Nephron (organoid): ENCODE results near the gene ATP5PO.
"Not testable (repeated sequence)": the region's sequence is repeated elsewhere in the genome, so short reads cannot be mapped to it uniquely, and the experiment has no call there.

Experiments used
- H3K27ac Mint-ChIP-seq, 3 experiments: 2 replicates each; pipeline ENCODE4 v1.8.0; 2020; ENCODE audit warnings: mixed read lengths in 3 of 3, mild to moderate bottlenecking in 2 of 3, moderate library complexity in 1 of 3
- H3K27me3 Mint-ChIP-seq: 2 replicates; pipeline ENCODE4 v1.8.0; 2021; ENCODE audit warnings: low read depth, mild to moderate bottlenecking, moderate library complexity, mixed read lengths
- H3K36me3 Mint-ChIP-seq: 2 replicates; pipeline ENCODE4 v1.8.0; 2020; ENCODE audit warnings: low read depth, mixed read lengths
- H3K4me1 Mint-ChIP-seq: 2 replicates; pipeline ENCODE4 v1.8.0; 2020; ENCODE audit warnings: mixed read lengths
- H3K4me3 Mint-ChIP-seq, 3 experiments: 2 replicates each; pipeline ENCODE4 v1.8.0; 2020; ENCODE audit warnings: mild to moderate bottlenecking in 3 of 3, mixed read lengths in 3 of 3, moderate library complexity in 2 of 3
- H3K9me3 Mint-ChIP-seq: 2 replicates; pipeline ENCODE4 v1.8.0; 2020; ENCODE audit warnings: mixed read lengths
- CTCF ChIP-seq, 3 experiments: fragments of 200-600 bp; sonication (generic); IDR thresholded peaks; one replicate each; pipeline ENCODE4 v1.5.0; 2021; ENCODE audit warnings: antibody characterized with exemption in 3 of 3; ENCODE audit not compliant: unreplicated experiment in 3 of 3

Gene ATP5PO

GRCh38 chr21:33937931-33938339 lies 22.3 kb upstream of the ATP5PO start:
- H3K36me3 Mint-ChIP-seq = peaks cover 14% of the 10 kb centered on the region
- no peak overlapping the region for H3K27ac Mint-ChIP-seq
- no peak for TF ChIP-seq CTCF (IDR thresholded peaks at IDR 0.05; ENCODE audit: unreplicated experiment in 3 of 3)
- no peak overlapping the region for H3K4me3 Mint-ChIP-seq
- no peaks in the 10 kb centered on the region for H3K27me3 Mint-ChIP-seq
- H3K4me1 Mint-ChIP-seq = peaks cover 3% of the 10 kb centered on the region
- H3K9me3 Mint-ChIP-seq = no peaks in the 10 kb centered on the region

GRCh38 chr21:33937146-33937545 lies 21.5 kb upstream of the ATP5PO start:
- H3K4me3 Mint-ChIP-seq = no peak overlapping the region
- peak overlapping the region in 1 of 3 experiments; percentile 70 for H3K27ac Mint-ChIP-seq
- H3K27me3 Mint-ChIP-seq = no peaks in the 10 kb centered on the region
- peaks cover under 1% of the 10 kb centered on the region for H3K9me3 Mint-ChIP-seq
- peaks cover 11% of the 10 kb centered on the region for H3K4me1 Mint-ChIP-seq
- H3K36me3 Mint-ChIP-seq = peaks cover 19% of the 10 kb centered on the region
- no peak for TF ChIP-seq CTCF (IDR thresholded peaks at IDR 0.05; ENCODE audit: unreplicated experiment in 3 of 3)

- Mint-ChIP-seq H3K9me3 (peaks cover 5% of the 10 kb centered on the region), H3K36me3 (peaks cover 24% of the 10 kb centered on the region), H3K27ac (peak overlapping the region in 1 of 3 experiments; percentile 70), H3K27me3 (no peaks in the 10 kb centered on the region), H3K4me3 (no peak overlapping the region), H3K4me1 (peaks cover 18% of the 10 kb centered on the region)
- TF ChIP-seq CTCF (IDR thresholded peaks at IDR 0.05; ENCODE audit: unreplicated experiment in 3 of 3) = no peak
Measured at GRCh38 chr21:33936301-33937038, 20.9 kb upstream of the ATP5PO start.

GRCh38 chr21:33932731-33933130 lies 17.1 kb upstream of the ATP5PO start:
- H3K27ac Mint-ChIP-seq = peak overlapping the region; percentile 99
- H3K27me3 Mint-ChIP-seq = no peaks in the 10 kb centered on the region

GRCh38 chr21:33931799-33932390 lies 16.3 kb upstream of the ATP5PO start:
- TF ChIP-seq CTCF (IDR thresholded peaks at IDR 0.05; ENCODE audit: unreplicated experiment in 3 of 3) = no peak
- peak overlapping the region; percentile 95 to 99 (median 97) for H3K4me3 Mint-ChIP-seq
- H3K36me3 Mint-ChIP-seq = peaks cover 11% of the 10 kb centered on the region
- no peaks in the 10 kb centered on the region for H3K27me3 Mint-ChIP-seq
- peaks cover 19% of the 10 kb centered on the region for H3K4me1 Mint-ChIP-seq
- H3K9me3 Mint-ChIP-seq = peaks cover 7% of the 10 kb centered on the region
- peak overlapping the region; percentile 99 for H3K27ac Mint-ChIP-seq

More at GRCh38 chr21:33932731-33933130, 17.1 kb upstream of the ATP5PO start:
- H3K4me3 Mint-ChIP-seq = peak overlapping the region; percentile 95 to 99 (median 97)
- no peak for TF ChIP-seq CTCF (IDR thresholded peaks at IDR 0.05; ENCODE audit: unreplicated experiment in 3 of 3)
- peaks cover 19% of the 10 kb centered on the region for H3K4me1 Mint-ChIP-seq
- peaks cover 11% of the 10 kb centered on the region for H3K36me3 Mint-ChIP-seq
- peaks cover 7% of the 10 kb centered on the region for H3K9me3 Mint-ChIP-seq

- H3K36me3 Mint-ChIP-seq = peaks cover 11% of the 10 kb centered on the region
- peaks cover 19% of the 10 kb centered on the region for H3K4me1 Mint-ChIP-seq
- not testable (repeated sequence) for H3K9me3 Mint-ChIP-seq, H3K27me3 Mint-ChIP-seq
- H3K4me3 Mint-ChIP-seq = peak overlapping the region; percentile 95 to 99 (median 97)
- peak overlapping the region; percentile 99 for H3K27ac Mint-ChIP-seq
Measured at GRCh38 chr21:33931052-33931798, 15.6 kb upstream of the ATP5PO start.

- H3K36me3 Mint-ChIP-seq, H3K4me1 Mint-ChIP-seq, H3K27ac Mint-ChIP-seq, H3K27me3 Mint-ChIP-seq, H3K9me3 Mint-ChIP-seq, H3K4me3 Mint-ChIP-seq: not testable (repeated sequence)
Measured at GRCh38 chr21:33926248-33926647, 10.6 kb upstream of the ATP5PO start.
